ENCODE measurements around the gene ABCA4.

The ABCA4 gene

GRCh38 chr1:94027721-94028515, 93.0 kb downstream of the ABCA4 start:
- no peak for DNase-seq (ENCODE audit: low spot score)

- no peak for DNase-seq (ENCODE audit: low spot score)
Observed at GRCh38 chr1:94026619-94027380, 94.1 kb downstream of the ABCA4 start.

GRCh38 chr1:94025383-94026340, 95.3 kb downstream of the ABCA4 start:
- DNase-seq (ENCODE audit: low spot score) = peak; percentile 75

- no peak for DNase-seq (ENCODE audit: low spot score)
Observed at GRCh38 chr1:94024104-94024792, 96.7 kb downstream of the ABCA4 start.

- DNase-seq (ENCODE audit: low spot score) = no peak
Observed at GRCh38 chr1:94022471-94023189, 98.3 kb downstream of the ABCA4 start.

GRCh38 chr1:94020764-94021579, 100.0 kb downstream of the ABCA4 start:
- peak; percentile 47 for DNase-seq (ENCODE audit: low spot score)

GRCh38 chr1:94019327-94019726, 101.6 kb downstream of the ABCA4 start:
- no peak for DNase-seq (ENCODE audit: low spot score)

- DNase-seq (ENCODE audit: low spot score) = no peak
Observed at GRCh38 chr1:94017155-94017829, 103.7 kb downstream of the ABCA4 start.

- DNase-seq (ENCODE audit: low spot score) = no peak
Observed at GRCh38 chr1:94015489-94015817, 105.5 kb downstream of the ABCA4 start.

- DNase-seq (ENCODE audit: low spot score) = no peak
Observed at GRCh38 chr1:94014635-94015488, 106.1 kb downstream of the ABCA4 start.

- no peak for DNase-seq (ENCODE audit: low spot score)
Observed at GRCh38 chr1:94014087-94014486, 106.9 kb downstream of the ABCA4 start.

GRCh38 chr1:94013367-94013878, 107.5 kb downstream of the ABCA4 start:
- no peak for DNase-seq (ENCODE audit: low spot score)

GRCh38 chr1:94012708-94013366, 108.1 kb downstream of the ABCA4 start:
- DNase-seq (ENCODE audit: low spot score) = no peak

GRCh38 chr1:94011709-94012595, 109.0 kb downstream of the ABCA4 start:
- DNase-seq (ENCODE audit: low spot score) = no peak

- no peak for DNase-seq (ENCODE audit: low spot score)
Observed at GRCh38 chr1:94011129-94011528, 109.8 kb downstream of the ABCA4 start.

GRCh38 chr1:94009304-94009703, 111.6 kb downstream of the ABCA4 start:
- no peak for DNase-seq (ENCODE audit: low spot score)

GRCh38 chr1:94006604-94007003, 114.3 kb downstream of the ABCA4 start:
- DNase-seq (ENCODE audit: low spot score) = no peak

Data from kidney tubule cell (primary cell).